ENCODE data around the gene SUGP2. TPM values are rescaled to one million over a fixed set of nuclear protein-coding genes. Genes with fewer than 3 reads are reported as not detected.

SUGP2 gene
- total and polyA plus RNA-seq, 2 of the 13 experiments (the other 11 are each of a cell fraction or from before 2014, with no cell fraction given): 40.6 to 57.7 TPM

DNA sequence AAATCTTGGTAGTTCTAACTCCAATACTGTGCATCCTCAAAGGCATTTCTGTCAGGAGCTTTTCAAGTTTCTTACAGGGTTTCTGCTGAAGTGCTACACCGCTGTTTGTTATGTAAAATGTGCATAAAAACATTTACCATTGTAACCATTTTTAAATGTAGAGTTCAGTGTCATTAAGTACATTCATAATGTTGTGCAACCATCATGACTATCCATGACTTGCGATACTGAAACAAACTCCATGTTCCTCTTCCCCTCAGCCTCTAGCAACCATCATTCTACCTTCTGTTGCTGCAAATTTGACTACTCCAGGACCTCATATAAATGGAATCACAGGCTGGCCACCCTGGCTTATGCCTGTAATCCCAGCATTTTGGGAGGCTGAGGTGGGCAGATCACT lies 16.1 kb upstream of the SUGP2 start:
- Histone ChIP-seq H3K36me3 (replicated peaks in 1 of 2; ENCODE audit: control insufficient read depth in 1 of 2, insufficient read depth in 2 of 2, low read length in 2 of 2) (peaks cover 24 to 53% of the 10 kb centered on the region in 2 experiments), H3K27ac (ENCODE audit: extremely low read length, insufficient read depth, low read length) (no peak overlapping the region), H3K27me3 (ENCODE audit: control insufficient read depth in 1 of 2, insufficient read depth in 2 of 2, low read length in 2 of 2) (no peaks in the 10 kb centered on the region), H3K4me3 (replicated peaks in 1 of 3; ENCODE audit: insufficient read depth in 1 of 3, low read depth in 2 of 3, low read length in 3 of 3) (no peak overlapping the region), H3K9ac (ENCODE audit: insufficient read depth, low read depth, low read length) (no peak overlapping the region), H2AFZ (ENCODE audit: low read length) (no peak overlapping the region), H3K9me3 (ENCODE audit: low read length) (no peaks in the 10 kb centered on the region), H3K79me2 (ENCODE audit: insufficient read depth, low read length) (no peaks in the 10 kb centered on the region), H3K4me1 (ENCODE audit: insufficient read depth, low read length) (no peaks in the 10 kb centered on the region), H3K4me2 (ENCODE audit: low read depth, low read length) (no peak overlapping the region), H4K20me1 (ENCODE audit: insufficient read depth, low read length) (no peaks in the 10 kb centered on the region)
- ChIA-PET CTCF (ENCODE audit: low intra/inter-chr PET ratio, low total read pairs) (no interaction called here), POLR2A (no interaction called here)
- no peak for DNase-seq (ENCODE audit: low spot score)
- BruUV-seq (replicated peaks): no TSS peak
- intact Hi-C loops (cut with micrococcal nuclease; ENCODE audit: unreplicated experiment): no loop called here
- ATAC-seq: no peak
- no peak for FAIRE-seq
- 100% methylated on average over 2 of the region's 2 CpGs for WGBS (ENCODE audit: low lambda C conversion rate)
- in situ Hi-C loops (cut with HindIII; ENCODE audit: extremely low pct_ligation_motif_present, low pct_unique_long_range_greater_than_20kb): no loop called here
- TF ChIP-seq ZNF317 (CRISPR knock-in tag; IDR thresholded peaks at IDR 0.05) (no peak), SAP130 (CRISPR knock-in tag; IDR thresholded peaks at IDR 0.05; ENCODE audit: low read depth) (no peak), ZNF3 (CRISPR knock-in tag; IDR thresholded peaks at IDR 0.05) (no peak), TAF15 (IDR thresholded peaks at IDR 0.05; ENCODE audit: low read depth, low read length, poor library complexity, severe bottlenecking) (no peak), THRA (CRISPR knock-in tag; IDR thresholded peaks at IDR 0.05; ENCODE audit: borderline replicate concordance) (no peak), ZNF598 (CRISPR knock-in tag; IDR thresholded peaks at IDR 0.05; ENCODE audit: borderline replicate concordance) (no peak), U2AF1 (optimal IDR thresholded peaks at IDR 0.05; ENCODE audit: low read depth, low read length) (no peak), U2AF2 (IDR thresholded peaks at IDR 0.05; ENCODE audit: low read depth, low read length) (no peak), IRX3 (CRISPR knock-in tag; IDR thresholded peaks at IDR 0.05; ENCODE audit: borderline replicate concordance, low read depth) (no peak), MIER3 (CRISPR knock-in tag; IDR thresholded peaks at IDR 0.05; ENCODE audit: borderline replicate concordance) (no peak), SIN3A (IDR thresholded peaks at IDR 0.05; ENCODE audit: borderline replicate concordance, low read depth, low read length) (no peak), ZNF703 (CRISPR knock-in tag; IDR thresholded peaks at IDR 0.05; ENCODE audit: borderline replicate concordance) (no peak), FOXK2 (IDR thresholded peaks at IDR 0.05) (no peak)
- TF ChIP-seq, protein P1, sequence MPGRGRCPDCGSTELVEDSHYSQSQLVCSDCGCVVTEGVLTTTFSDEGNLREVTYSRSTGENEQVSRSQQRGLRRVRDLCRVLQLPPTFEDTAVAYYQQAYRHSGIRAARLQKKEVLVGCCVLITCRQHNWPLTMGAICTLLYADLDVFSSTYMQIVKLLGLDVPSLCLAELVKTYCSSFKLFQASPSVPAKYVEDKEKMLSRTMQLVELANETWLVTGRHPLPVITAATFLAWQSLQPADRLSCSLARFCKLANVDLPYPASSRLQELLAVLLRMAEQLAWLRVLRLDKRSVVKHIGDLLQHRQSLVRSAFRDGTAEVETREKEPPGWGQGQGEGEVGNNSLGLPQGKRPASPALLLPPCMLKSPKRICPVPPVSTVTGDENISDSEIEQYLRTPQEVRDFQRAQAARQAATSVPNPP (CRISPR knock-in tag; IDR thresholded peaks at IDR 0.05): no peak
- TF ChIP-seq, protein P2, sequence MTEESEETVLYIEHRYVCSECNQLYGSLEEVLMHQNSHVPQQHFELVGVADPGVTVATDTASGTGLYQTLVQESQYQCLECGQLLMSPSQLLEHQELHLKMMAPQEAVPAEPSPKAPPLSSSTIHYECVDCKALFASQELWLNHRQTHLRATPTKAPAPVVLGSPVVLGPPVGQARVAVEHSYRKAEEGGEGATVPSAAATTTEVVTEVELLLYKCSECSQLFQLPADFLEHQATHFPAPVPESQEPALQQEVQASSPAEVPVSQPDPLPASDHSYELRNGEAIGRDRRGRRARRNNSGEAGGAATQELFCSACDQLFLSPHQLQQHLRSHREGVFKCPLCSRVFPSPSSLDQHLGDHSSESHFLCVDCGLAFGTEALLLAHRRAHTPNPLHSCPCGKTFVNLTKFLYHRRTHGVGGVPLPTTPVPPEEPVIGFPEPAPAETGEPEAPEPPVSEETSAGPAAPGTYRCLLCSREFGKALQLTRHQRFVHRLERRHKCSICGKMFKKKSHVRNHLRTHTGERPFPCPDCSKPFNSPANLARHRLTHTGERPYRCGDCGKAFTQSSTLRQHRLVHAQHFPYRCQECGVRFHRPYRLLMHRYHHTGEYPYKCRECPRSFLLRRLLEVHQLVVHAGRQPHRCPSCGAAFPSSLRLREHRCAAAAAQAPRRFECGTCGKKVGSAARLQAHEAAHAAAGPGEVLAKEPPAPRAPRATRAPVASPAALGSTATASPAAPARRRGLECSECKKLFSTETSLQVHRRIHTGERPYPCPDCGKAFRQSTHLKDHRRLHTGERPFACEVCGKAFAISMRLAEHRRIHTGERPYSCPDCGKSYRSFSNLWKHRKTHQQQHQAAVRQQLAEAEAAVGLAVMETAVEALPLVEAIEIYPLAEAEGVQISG (CRISPR knock-in tag; IDR thresholded peaks at IDR 0.05): no peak
